HEK293T (cell line): Measurements from ENCODE around the gene GTPBP3.
A peak's percentile ranks its signal among the peaks of the same experiment; 100 is the strongest.

ENCODE experiments used
- CTCF ChIA-PET: fragments of 350-600 bp; formaldehyde crosslinking; extraction: SDS; loops from one replicate; lab custom pipeline; 2021; ENCODE audit warnings: antibody characterized with exemption, inconsistent platforms; lab: Yijun Ruan, JAX
- POLR2A ChIA-PET: fragments of 350-600 bp; formaldehyde crosslinking; extraction: SDS; loops from one replicate; lab custom pipeline; 2020; ENCODE audit warnings: antibody characterized with exemption, inconsistent platforms; lab: Yijun Ruan, JAX
- DNase-seq: peaks from one replicate; pipeline ENCODE4 v3.0.0; 2012; ENCODE audit warnings: mixed read lengths; ENCODE audit errors: extremely low spot score
- ARNT ChIP-seq: fragments of 450-650 bp; IDR thresholded peaks from 2 replicates; pipeline ENCODE4 v1.6.1; 2017; ENCODE audit warnings: mild to moderate bottlenecking
- BHLHE40 ChIP-seq: fragments of 450-650 bp; IDR thresholded peaks from 2 replicates; pipeline ENCODE4 v1.6.1; 2016; ENCODE audit warnings: mild to moderate bottlenecking, moderate library complexity, borderline replicate concordance
- CTBP1 ChIP-seq: fragments of 450-650 bp; IDR thresholded peaks from 2 replicates; pipeline ENCODE4 v1.6.1; 2016; ENCODE audit warnings: borderline replicate concordance
- ELF4 ChIP-seq: fragments of 450-650 bp; IDR thresholded peaks from 2 replicates; pipeline ENCODE4 v1.6.1; 2017; ENCODE audit warnings: antibody characterized with exemption
- FOXA1 ChIP-seq: fragments of 450-650 bp; IDR thresholded peaks from 2 replicates; pipeline ENCODE4 v1.6.1; 2016; ENCODE audit warnings: mild to moderate bottlenecking
- FOXK2 ChIP-seq: fragments of 450-650 bp; IDR thresholded peaks from 2 replicates; pipeline ENCODE4 v1.6.1; 2016; ENCODE audit warnings: mild to moderate bottlenecking
- FOXM1 ChIP-seq: fragments of 450-650 bp; IDR thresholded peaks from 2 replicates; pipeline ENCODE4 v1.6.1; 2017; ENCODE audit warnings: mild to moderate bottlenecking, borderline replicate concordance
- HDGF ChIP-seq: fragments of 450-650 bp; IDR thresholded peaks from 2 replicates; pipeline ENCODE4 v1.6.1; 2017; ENCODE audit warnings: antibody characterized with exemption, borderline replicate concordance
- L3MBTL2 ChIP-seq: fragments of 450-650 bp; conservative IDR thresholded peaks from 2 replicates; pipeline ENCODE4 v1.6.1; 2016; ENCODE audit warnings: mild to moderate bottlenecking
- LEF1 ChIP-seq: fragments of 450-650 bp; IDR thresholded peaks from 2 replicates; pipeline ENCODE4 v1.6.1; 2017; ENCODE audit warnings: mild to moderate bottlenecking, borderline replicate concordance
- NFRKB ChIP-seq: fragments of 450-650 bp; IDR thresholded peaks from 2 replicates; pipeline ENCODE4 v1.6.1; 2016; ENCODE audit warnings: mild to moderate bottlenecking, moderate library complexity
- SP1 ChIP-seq: fragments of 450-650 bp; IDR thresholded peaks from 2 replicates; pipeline ENCODE4 v1.6.1; 2017
- SUZ12 ChIP-seq: fragments of 450-650 bp; IDR thresholded peaks from 2 replicates; pipeline ENCODE4 v1.6.1; 2016; ENCODE audit warnings: mild to moderate bottlenecking
- TARDBP ChIP-seq: fragments of 450-650 bp; IDR thresholded peaks from 2 replicates; pipeline ENCODE4 v1.6.1; 2016
- ZNF384 ChIP-seq: fragments of 450-650 bp; IDR thresholded peaks from 2 replicates; pipeline ENCODE4 v1.6.1; 2016
- TF ChIP-seq, protein P1 (sequence below): fragments of 450-650 bp; IDR thresholded peaks from 2 replicates; pipeline ENCODE4 v1.6.1; 2016

GTPBP3 gene

GRCh38 chr19:17379221-17379631, 41.9 kb downstream of the GTPBP3 start:
- TF ChIP-seq, protein P1, sequence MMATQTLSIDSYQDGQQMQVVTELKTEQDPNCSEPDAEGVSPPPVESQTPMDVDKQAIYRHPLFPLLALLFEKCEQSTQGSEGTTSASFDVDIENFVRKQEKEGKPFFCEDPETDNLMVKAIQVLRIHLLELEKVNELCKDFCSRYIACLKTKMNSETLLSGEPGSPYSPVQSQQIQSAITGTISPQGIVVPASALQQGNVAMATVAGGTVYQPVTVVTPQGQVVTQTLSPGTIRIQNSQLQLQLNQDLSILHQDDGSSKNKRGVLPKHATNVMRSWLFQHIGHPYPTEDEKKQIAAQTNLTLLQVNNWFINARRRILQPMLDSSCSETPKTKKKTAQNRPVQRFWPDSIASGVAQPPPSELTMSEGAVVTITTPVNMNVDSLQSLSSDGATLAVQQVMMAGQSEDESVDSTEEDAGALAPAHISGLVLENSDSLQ, result no peak
- TF ChIP-seq FOXM1 (no peak), ELF4 (no peak), ZNF384 (no peak), L3MBTL2 (no peak), NFRKB (no peak), SUZ12 (no peak), LEF1 (no peak), CTBP1 (no peak), FOXK2 (no peak)
- CTCF ChIA-PET, result no interaction called here
- no peak for DNase-seq
- POLR2A ChIA-PET, result no interaction called here

DNA sequence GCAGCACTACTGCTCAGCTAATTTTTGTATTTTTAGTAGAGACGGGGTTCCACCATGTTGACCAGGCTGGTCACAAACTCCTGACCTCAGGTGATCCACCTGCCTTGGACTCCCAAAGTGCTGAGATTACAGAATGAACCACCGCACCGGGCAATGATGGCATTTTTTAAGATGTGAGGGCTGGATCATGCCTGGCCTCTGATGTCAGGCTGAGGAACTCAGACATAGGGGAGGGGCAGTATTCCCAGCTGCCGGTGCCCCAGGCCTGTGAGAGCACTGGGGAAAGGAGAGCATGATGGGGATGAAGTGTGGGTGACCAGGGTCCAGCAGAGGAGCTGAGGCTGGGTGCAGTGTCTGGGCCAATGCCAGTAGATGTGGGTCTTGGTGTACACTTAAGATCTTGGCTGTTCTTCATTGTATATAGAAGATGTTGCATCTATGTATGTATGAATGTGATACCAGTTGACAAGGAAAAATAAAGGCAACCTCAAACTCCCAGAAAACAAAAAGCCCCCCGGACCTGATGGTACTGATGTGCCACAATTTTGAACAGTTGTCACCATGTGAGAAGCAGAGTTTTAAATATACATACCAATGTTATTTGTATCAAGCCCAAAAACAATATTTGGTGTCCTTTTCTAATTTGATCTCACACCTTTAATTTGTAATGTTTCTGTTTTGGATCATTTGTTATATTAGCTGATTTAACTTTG, 43.2 kb downstream of the GTPBP3 start:
- ChIA-PET CTCF (no interaction called here), POLR2A (no interaction called here)

DNA sequence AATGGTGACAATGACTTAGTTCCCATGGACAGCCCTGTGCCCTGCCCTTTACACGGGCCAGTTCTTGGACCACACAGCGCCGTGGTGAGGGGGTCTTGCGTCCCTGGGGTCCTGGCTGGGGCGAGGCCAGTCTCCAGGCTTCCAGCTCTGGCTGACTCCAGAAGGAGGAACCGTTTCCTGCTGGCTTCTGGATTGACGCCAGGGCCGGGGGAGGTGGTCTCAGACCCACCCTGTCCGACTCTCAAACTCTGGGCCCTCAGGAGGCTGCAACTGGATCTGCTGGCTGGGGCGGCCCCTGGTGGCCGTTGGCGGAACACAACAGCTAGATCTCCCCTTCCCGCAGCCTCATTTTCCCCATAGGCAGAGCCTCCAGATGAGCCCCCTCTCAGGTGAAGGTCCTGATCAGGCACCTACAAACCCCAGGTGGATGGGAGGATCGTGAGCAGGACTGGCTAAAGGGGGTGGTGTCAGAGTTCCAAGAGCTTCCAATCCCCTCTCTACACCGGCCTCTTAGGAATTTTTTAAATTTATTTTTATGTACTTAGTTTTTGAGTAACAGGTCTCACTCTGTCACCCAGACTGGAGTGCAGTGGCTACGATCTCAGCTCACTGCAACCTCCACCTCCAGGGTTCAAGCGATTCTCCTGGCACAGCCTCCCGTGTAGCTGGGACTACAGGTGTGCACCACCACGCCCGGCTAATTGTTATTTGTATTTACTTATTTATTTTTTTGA, 48.7 kb downstream of the GTPBP3 start:
- ChIA-PET POLR2A (no interaction called here), CTCF (interaction anchor here (0.7 to 1.7 kb wide), 7 partner anchors 10 to 599 kb away, joined by 3 to 9 read pairs (median 5); no protein-coding TSS in a partner anchor)
- peak; percentile 77 for DNase-seq
- TF ChIP-seq CTBP1 (no peak), ARNT (no peak), SP1 (no peak), ELF4 (no peak), SUZ12 (no peak), FOXK2 (no peak), LEF1 (no peak), HDGF (no peak), NFRKB (no peak), BHLHE40 (no peak), ZNF384 (no peak), TARDBP (no peak), L3MBTL2 (no peak), FOXM1 (no peak), FOXA1 (no peak)
- TF ChIP-seq, protein P1, result no peak

More for the DNA sequence above, 43.2 kb downstream of the GTPBP3 start:
- TF ChIP-seq FOXK2, result no peak
- TF ChIP-seq, protein P1, result no peak
- no peak for TF ChIP-seq SP1
- no peak for TF ChIP-seq SUZ12
- TF ChIP-seq ELF4, result no peak
- TF ChIP-seq FOXA1, result no peak
- no peak for TF ChIP-seq BHLHE40
- TF ChIP-seq L3MBTL2, result no peak
- TF ChIP-seq LEF1, result no peak
- no peak for TF ChIP-seq ARNT
- no peak for TF ChIP-seq FOXM1
- TF ChIP-seq HDGF, result no peak
- TF ChIP-seq TARDBP, result no peak
- no peak for TF ChIP-seq CTBP1
- TF ChIP-seq ZNF384, result no peak
- TF ChIP-seq NFRKB, result no peak
- no peak for DNase-seq

DNA sequence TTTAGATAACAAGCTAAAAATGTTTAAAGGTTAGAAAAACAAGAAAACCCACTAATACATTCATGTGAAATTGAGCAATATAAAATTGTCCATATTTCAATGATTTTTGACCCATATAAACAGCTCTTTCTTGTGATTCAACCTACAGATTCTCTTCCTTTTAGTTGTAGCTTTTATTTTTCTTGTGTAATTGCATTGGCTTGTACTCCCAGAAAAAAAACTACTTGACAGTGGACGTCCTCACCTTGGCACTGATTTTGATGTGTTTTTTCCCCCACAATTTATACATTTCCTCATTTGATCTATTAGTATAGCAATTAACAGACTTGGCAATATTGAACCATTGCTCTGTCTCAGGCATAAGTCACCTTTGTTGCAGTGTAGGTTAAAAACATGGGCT, 51.9 kb downstream of the GTPBP3 start:
- ChIA-PET CTCF (interaction anchor here (0.6 to 1.3 kb wide), 2 partner anchors 34 to 54 kb away, joined by 3 to 5 read pairs; no protein-coding TSS in a partner anchor), POLR2A (interaction anchor here (1.0 to 1.2 kb wide), 2 partner anchors 51 to 80 kb away, joined by 3 to 4 read pairs; partner anchors contain the start of gene DDA1)
- no peak for DNase-seq
- TF ChIP-seq L3MBTL2, result no peak
- TF ChIP-seq SUZ12, result no peak
- TF ChIP-seq ARNT, result no peak
- no peak for TF ChIP-seq SP1
- no peak for TF ChIP-seq LEF1
- TF ChIP-seq NFRKB, result no peak
- no peak for TF ChIP-seq HDGF
- no peak for TF ChIP-seq CTBP1
- no peak for TF ChIP-seq ELF4
- TF ChIP-seq TARDBP, result no peak
- TF ChIP-seq ZNF384, result no peak
- no peak for TF ChIP-seq FOXA1
- TF ChIP-seq FOXK2, result no peak
- TF ChIP-seq, protein P1, result no peak
- no peak for TF ChIP-seq FOXM1
- no peak for TF ChIP-seq BHLHE40
